GM20000 (cell line): ENCODE measurements around the gene ZNF268.

Source experiments
- DNase-seq: peaks from one replicate; pipeline ENCODE4 v3.0.0; 2012; ENCODE audit warnings: low spot score
- TF ChIP-seq, protein P1 (sequence below): IDR thresholded peaks from 2 replicates; pipeline ENCODE4 v1.5.1; 2012; ENCODE audit warnings: mild to moderate bottlenecking, control low read depth; ENCODE audit errors: extremely low read depth, missing control alignments

ZNF268 gene

DNA sequence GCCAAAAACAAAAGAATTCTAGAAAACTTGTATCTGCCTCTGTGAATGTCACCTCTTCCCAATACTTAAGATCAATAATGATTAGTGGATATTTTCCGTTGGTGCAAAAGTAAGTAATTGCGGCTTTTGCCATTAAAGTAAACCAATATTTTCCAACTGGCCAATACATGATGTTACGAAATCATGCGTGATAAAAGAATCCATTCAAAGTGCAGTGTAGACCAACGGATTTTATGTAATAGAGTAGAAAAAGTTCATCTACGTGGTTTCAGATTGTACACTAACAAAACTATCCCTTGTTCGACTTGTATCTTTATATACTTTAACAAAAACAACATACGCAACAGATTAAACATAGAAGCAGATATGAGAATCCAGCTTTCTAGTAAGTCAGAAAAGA lies 626 bp upstream of the ZNF268 start:
- no peak for DNase-seq
- TF ChIP-seq, protein P1, sequence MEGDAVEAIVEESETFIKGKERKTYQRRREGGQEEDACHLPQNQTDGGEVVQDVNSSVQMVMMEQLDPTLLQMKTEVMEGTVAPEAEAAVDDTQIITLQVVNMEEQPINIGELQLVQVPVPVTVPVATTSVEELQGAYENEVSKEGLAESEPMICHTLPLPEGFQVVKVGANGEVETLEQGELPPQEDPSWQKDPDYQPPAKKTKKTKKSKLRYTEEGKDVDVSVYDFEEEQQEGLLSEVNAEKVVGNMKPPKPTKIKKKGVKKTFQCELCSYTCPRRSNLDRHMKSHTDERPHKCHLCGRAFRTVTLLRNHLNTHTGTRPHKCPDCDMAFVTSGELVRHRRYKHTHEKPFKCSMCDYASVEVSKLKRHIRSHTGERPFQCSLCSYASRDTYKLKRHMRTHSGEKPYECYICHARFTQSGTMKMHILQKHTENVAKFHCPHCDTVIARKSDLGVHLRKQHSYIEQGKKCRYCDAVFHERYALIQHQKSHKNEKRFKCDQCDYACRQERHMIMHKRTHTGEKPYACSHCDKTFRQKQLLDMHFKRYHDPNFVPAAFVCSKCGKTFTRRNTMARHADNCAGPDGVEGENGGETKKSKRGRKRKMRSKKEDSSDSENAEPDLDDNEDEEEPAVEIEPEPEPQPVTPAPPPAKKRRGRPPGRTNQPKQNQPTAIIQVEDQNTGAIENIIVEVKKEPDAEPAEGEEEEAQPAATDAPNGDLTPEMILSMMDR: no peak

DNA sequence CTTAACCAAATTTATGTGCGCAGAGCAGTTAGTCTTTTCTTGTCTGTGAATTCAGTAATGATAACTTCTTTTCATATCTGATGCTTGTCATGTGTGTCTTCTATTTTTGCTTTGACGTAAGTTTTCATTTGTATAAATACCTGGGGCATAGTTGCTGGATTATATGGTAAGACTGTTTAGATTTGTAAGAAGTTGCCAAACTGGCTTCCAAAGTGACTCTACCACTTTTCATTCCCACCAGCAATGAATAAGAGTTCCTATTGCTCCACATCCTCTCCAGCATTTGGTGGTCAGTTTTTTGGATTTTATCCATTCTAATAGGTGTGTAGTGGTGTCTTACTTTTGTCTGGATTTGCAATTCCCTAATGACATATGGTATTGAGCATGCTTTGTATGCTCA lies 8.9 kb downstream of the ZNF268 start:
- DNase-seq: no peak
- TF ChIP-seq, protein P1: no peak

DNA sequence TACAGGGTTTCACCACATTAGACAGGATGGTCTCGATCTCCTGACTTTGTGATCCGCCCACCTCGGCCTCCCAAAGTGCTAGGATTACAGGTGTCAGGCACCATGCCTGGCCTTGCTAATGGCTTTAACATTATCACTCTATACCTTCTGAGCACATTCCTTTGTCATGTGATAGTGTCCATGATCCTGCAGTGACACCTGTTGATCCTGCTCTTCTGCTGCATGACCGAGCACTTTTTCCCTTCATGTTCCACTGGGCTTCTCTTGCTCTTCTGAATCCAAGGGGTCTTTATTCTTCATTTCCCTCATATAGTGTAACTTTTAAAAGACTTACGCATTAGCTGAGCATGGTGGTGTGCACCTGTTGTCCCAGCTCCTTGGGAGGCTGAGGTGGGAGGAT lies 11.6 kb downstream of the ZNF268 start:
- no peak for DNase-seq
- TF ChIP-seq, protein P1: no peak

DNA sequence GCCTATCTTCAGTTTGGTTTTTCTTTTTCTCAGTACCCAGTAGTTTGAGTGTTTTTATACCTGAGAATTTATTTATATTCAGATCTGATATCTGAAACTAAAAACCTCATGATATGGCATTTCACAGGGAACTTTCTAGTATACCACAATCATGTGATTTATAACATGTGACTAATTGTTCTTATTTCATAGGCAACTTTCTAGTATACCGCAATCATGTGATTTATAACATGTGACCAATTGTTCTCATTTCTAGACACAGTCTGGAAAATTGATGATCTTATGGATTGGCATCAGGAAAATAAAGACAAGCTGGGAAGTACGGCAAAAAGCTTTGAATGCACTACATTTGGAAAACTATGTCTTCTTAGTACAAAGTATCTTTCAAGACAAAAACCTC lies 20.6 kb downstream of the ZNF268 start:
- no peak for DNase-seq
- TF ChIP-seq, protein P1: no peak

DNA sequence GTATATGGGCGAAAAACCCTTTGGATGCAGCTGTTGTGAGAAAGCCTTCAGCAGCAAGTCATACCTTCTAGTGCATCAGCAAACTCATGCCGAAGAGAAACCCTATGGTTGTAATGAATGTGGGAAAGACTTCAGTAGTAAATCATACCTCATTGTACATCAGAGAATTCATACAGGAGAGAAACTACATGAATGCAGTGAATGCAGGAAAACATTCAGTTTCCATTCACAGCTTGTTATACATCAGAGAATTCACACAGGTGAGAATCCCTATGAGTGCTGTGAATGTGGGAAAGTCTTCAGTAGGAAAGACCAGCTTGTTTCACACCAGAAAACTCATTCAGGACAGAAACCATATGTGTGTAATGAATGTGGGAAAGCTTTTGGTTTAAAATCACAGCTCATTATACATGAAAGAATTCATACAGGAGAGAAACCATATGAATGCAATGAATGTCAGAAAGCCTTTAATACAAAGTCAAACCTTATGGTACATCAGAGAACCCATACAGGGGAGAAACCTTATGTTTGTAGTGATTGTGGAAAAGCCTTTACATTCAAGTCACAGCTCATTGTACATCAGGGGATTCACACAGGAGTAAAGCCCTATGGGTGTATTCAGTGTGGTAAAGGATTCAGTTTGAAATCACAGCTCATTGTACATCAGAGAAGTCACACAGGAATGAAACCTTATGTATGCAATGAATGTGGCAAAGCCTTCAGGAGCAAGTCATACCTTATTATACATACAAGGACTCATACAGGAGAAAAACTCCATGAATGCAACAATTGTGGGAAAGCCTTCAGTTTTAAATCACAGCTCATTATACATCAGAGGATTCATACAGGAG lies 21.4 kb downstream of the ZNF268 start:
- TF ChIP-seq, protein P1: no peak
- DNase-seq: no peak

DNA sequence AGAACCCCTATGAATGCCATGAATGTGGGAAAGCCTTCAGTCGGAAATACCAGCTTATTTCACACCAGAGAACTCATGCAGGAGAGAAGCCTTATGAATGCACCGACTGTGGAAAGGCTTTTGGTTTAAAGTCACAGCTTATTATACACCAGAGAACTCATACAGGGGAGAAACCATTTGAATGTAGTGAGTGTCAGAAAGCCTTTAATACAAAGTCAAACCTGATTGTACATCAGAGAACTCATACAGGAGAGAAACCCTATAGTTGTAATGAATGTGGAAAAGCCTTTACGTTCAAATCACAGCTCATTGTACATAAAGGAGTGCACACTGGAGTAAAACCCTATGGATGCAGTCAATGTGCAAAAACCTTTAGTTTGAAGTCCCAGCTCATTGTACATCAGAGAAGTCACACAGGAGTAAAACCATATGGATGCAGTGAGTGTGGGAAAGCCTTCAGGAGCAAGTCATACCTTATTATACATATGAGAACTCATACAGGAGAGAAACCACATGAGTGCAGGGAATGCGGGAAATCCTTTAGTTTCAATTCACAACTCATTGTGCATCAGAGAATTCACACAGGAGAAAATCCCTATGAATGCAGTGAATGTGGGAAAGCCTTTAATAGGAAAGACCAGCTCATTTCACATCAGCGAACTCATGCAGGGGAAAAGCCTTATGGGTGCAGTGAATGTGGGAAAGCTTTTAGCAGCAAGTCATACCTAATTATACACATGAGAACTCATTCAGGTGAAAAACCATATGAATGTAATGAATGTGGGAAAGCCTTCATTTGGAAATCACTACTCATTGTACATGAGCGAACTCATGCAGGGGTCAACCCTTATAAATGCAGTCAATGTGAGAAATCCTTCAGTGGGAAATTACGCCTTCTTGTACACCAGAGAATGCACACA lies 22.3 kb downstream of the ZNF268 start:
- no peak for DNase-seq
- TF ChIP-seq, protein P1: no peak

DNA sequence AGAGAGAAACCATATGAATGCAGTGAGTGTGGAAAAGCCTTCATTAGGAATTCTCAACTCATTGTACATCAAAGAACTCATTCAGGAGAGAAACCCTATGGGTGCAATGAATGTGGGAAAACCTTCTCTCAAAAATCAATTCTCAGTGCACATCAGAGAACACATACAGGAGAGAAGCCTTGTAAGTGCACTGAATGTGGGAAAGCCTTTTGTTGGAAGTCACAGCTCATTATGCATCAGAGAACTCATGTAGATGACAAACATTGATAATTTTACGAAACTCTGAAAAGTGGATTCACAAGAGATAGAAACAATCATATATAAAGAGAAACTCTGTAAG lies 22.9 kb downstream of the ZNF268 start:
- no peak for DNase-seq
- TF ChIP-seq, protein P1: no peak
